Activated naive CD4-positive, alpha-beta T cell treated with anti-CD3 and anti-CD28 coated beads, Interleukin-2, amount 50 U/mL, for 24 hours (primary cell): ENCODE results near the gene RERE.

Experiments
- H3K27ac Mint-ChIP-seq: one replicate; pipeline ENCODE4 v1.8.0; 2021; ENCODE audit warnings: mild to moderate bottlenecking, mixed read lengths
- H3K27me3 Mint-ChIP-seq: one replicate; pipeline ENCODE4 v1.8.0; 2021; ENCODE audit warnings: mixed read lengths
- H3K36me3 Mint-ChIP-seq: one replicate; pipeline ENCODE4 v1.8.0; 2021; ENCODE audit warnings: mixed read lengths
- H3K4me1 Mint-ChIP-seq: one replicate; pipeline ENCODE4 v1.8.0; 2021; ENCODE audit warnings: mixed read lengths
- H3K4me3 Mint-ChIP-seq: one replicate; pipeline ENCODE4 v1.8.0; 2021; ENCODE audit warnings: mild to moderate bottlenecking, mixed read lengths
- H3K9me3 Mint-ChIP-seq: one replicate; pipeline ENCODE4 v1.8.0; 2021; ENCODE audit warnings: mixed read lengths

RERE gene

GRCh38 chr1:8583031-8583430, 234.4 kb downstream of the RERE start:
- Mint-ChIP-seq H3K4me3 (no peak overlapping the region), H3K9me3 (no peaks in the 10 kb centered on the region), H3K27me3 (no peaks in the 10 kb centered on the region), H3K36me3 (peaks cover 1% of the 10 kb centered on the region), H3K27ac (no peak overlapping the region), H3K4me1 (peaks cover 13% of the 10 kb centered on the region)

GRCh38 chr1:8580566-8580965, 236.9 kb downstream of the RERE start:
- Mint-ChIP-seq H3K36me3 (peaks cover 6% of the 10 kb centered on the region), H3K27me3 (no peaks in the 10 kb centered on the region), H3K4me3 (no peak overlapping the region), H3K9me3 (no peaks in the 10 kb centered on the region), H3K27ac (no peak overlapping the region), H3K4me1 (no peaks in the 10 kb centered on the region)

- no peaks in the 10 kb centered on the region for H3K27me3 Mint-ChIP-seq
- H3K36me3 Mint-ChIP-seq = peaks cover 5% of the 10 kb centered on the region
- H3K4me3 Mint-ChIP-seq = no peak overlapping the region
- H3K9me3 Mint-ChIP-seq = no peaks in the 10 kb centered on the region
- no peak overlapping the region for H3K27ac Mint-ChIP-seq
- no peaks in the 10 kb centered on the region for H3K4me1 Mint-ChIP-seq
Measured at GRCh38 chr1:8578936-8579335, 238.5 kb downstream of the RERE start.

- no peak overlapping the region for H3K27ac Mint-ChIP-seq
- H3K4me1 Mint-ChIP-seq = no peaks in the 10 kb centered on the region
- peaks cover 5% of the 10 kb centered on the region for H3K36me3 Mint-ChIP-seq
- H3K27me3 Mint-ChIP-seq = no peaks in the 10 kb centered on the region
- no peaks in the 10 kb centered on the region for H3K9me3 Mint-ChIP-seq
- no peak overlapping the region for H3K4me3 Mint-ChIP-seq
Measured at GRCh38 chr1:8578132-8578877, 239.1 kb downstream of the RERE start.

- H3K9me3 Mint-ChIP-seq = no peaks in the 10 kb centered on the region
- H3K27me3 Mint-ChIP-seq = no peaks in the 10 kb centered on the region
- H3K4me1 Mint-ChIP-seq = peaks cover 12% of the 10 kb centered on the region
- no peak overlapping the region for H3K4me3 Mint-ChIP-seq
- no peak overlapping the region for H3K27ac Mint-ChIP-seq
- H3K36me3 Mint-ChIP-seq = peaks cover 5% of the 10 kb centered on the region
Measured at GRCh38 chr1:8574985-8575384, 242.5 kb downstream of the RERE start.

- H3K27me3 Mint-ChIP-seq = no peaks in the 10 kb centered on the region
- H3K4me1 Mint-ChIP-seq = peaks cover 12% of the 10 kb centered on the region
- H3K36me3 Mint-ChIP-seq = no peaks in the 10 kb centered on the region
- peak overlapping the region; percentile 30 for H3K27ac Mint-ChIP-seq
- H3K9me3 Mint-ChIP-seq = no peaks in the 10 kb centered on the region
- H3K4me3 Mint-ChIP-seq = no peak overlapping the region
Measured at GRCh38 chr1:8572106-8572505, 245.3 kb downstream of the RERE start.

- peaks cover 12% of the 10 kb centered on the region for H3K4me1 Mint-ChIP-seq
- H3K36me3 Mint-ChIP-seq = no peaks in the 10 kb centered on the region
- no peak overlapping the region for H3K4me3 Mint-ChIP-seq
- H3K27me3 Mint-ChIP-seq = no peaks in the 10 kb centered on the region
- H3K27ac Mint-ChIP-seq = peak overlapping the region; percentile 2
- H3K9me3 Mint-ChIP-seq = no peaks in the 10 kb centered on the region
Measured at GRCh38 chr1:8571200-8571984, 246.0 kb downstream of the RERE start.

- Mint-ChIP-seq H3K36me3 (no peaks in the 10 kb centered on the region), H3K27me3 (no peaks in the 10 kb centered on the region), H3K4me1 (peaks cover 12% of the 10 kb centered on the region)
Measured at GRCh38 chr1:8570465-8570864, 247.0 kb downstream of the RERE start.

GRCh38 chr1:8569242-8569641, 248.2 kb downstream of the RERE start:
- Mint-ChIP-seq H3K27me3 (no peaks in the 10 kb centered on the region), H3K27ac (no peak overlapping the region)

More at GRCh38 chr1:8570465-8570864, 247.0 kb downstream of the RERE start:
- H3K9me3 Mint-ChIP-seq = no peaks in the 10 kb centered on the region
- H3K4me3 Mint-ChIP-seq = no peak overlapping the region
- H3K27ac Mint-ChIP-seq = no peak overlapping the region

GRCh38 chr1:8568837-8569236, 248.6 kb downstream of the RERE start:
- Mint-ChIP-seq H3K4me3 (no peak overlapping the region), H3K9me3 (no peaks in the 10 kb centered on the region), H3K27ac (no peak overlapping the region), H3K4me1 (peaks cover 12% of the 10 kb centered on the region), H3K36me3 (no peaks in the 10 kb centered on the region), H3K27me3 (no peaks in the 10 kb centered on the region)

More at GRCh38 chr1:8569242-8569641, 248.2 kb downstream of the RERE start:
- Mint-ChIP-seq H3K4me3 (no peak overlapping the region), H3K36me3 (no peaks in the 10 kb centered on the region), H3K4me1 (peaks cover 12% of the 10 kb centered on the region), H3K9me3 (no peaks in the 10 kb centered on the region)

GRCh38 chr1:8567146-8567545, 250.3 kb downstream of the RERE start:
- H3K9me3 Mint-ChIP-seq = no peaks in the 10 kb centered on the region
- H3K4me3 Mint-ChIP-seq = no peak overlapping the region
- peaks cover 21% of the 10 kb centered on the region for H3K4me1 Mint-ChIP-seq
- H3K36me3 Mint-ChIP-seq = no peaks in the 10 kb centered on the region
- H3K27ac Mint-ChIP-seq = peak overlapping the region; percentile 19
- H3K27me3 Mint-ChIP-seq = no peaks in the 10 kb centered on the region

GRCh38 chr1:8565802-8566201, 251.6 kb downstream of the RERE start:
- no peaks in the 10 kb centered on the region for H3K27me3 Mint-ChIP-seq
- H3K9me3 Mint-ChIP-seq = no peaks in the 10 kb centered on the region
- peak overlapping the region; percentile 30 for H3K27ac Mint-ChIP-seq
- no peaks in the 10 kb centered on the region for H3K36me3 Mint-ChIP-seq
- H3K4me3 Mint-ChIP-seq = no peak overlapping the region
- peaks cover 16% of the 10 kb centered on the region for H3K4me1 Mint-ChIP-seq

GRCh38 chr1:8563944-8564537, 253.4 kb downstream of the RERE start:
- H3K4me3 Mint-ChIP-seq = no peak overlapping the region
- H3K27me3 Mint-ChIP-seq = no peaks in the 10 kb centered on the region
- H3K4me1 Mint-ChIP-seq = peaks cover 21% of the 10 kb centered on the region
- H3K9me3 Mint-ChIP-seq = no peaks in the 10 kb centered on the region
- H3K36me3 Mint-ChIP-seq = no peaks in the 10 kb centered on the region
- no peak overlapping the region for H3K27ac Mint-ChIP-seq

GRCh38 chr1:8562881-8563865, 254.3 kb downstream of the RERE start:
- no peaks in the 10 kb centered on the region for H3K9me3 Mint-ChIP-seq
- H3K27ac Mint-ChIP-seq = peak overlapping the region; percentile 71
- H3K36me3 Mint-ChIP-seq = no peaks in the 10 kb centered on the region
- no peaks in the 10 kb centered on the region for H3K27me3 Mint-ChIP-seq
- H3K4me3 Mint-ChIP-seq = no peak overlapping the region
- peaks cover 21% of the 10 kb centered on the region for H3K4me1 Mint-ChIP-seq

GRCh38 chr1:8562222-8562621, 255.2 kb downstream of the RERE start:
- no peaks in the 10 kb centered on the region for H3K36me3 Mint-ChIP-seq
- peaks cover 21% of the 10 kb centered on the region for H3K4me1 Mint-ChIP-seq
- H3K27me3 Mint-ChIP-seq = no peaks in the 10 kb centered on the region
- no peaks in the 10 kb centered on the region for H3K9me3 Mint-ChIP-seq
- no peak overlapping the region for H3K27ac Mint-ChIP-seq
- no peak overlapping the region for H3K4me3 Mint-ChIP-seq
